Spinal cord (tissue), 10 donors: Measurements from ENCODE around the gene CD69. TPM values are rescaled to one million over a fixed set of nuclear protein-coding genes. Genes with fewer than 3 reads are reported as not detected.
A peak's percentile ranks its signal among the peaks of the same experiment; 100 is the strongest.

Source experiments
- DNase-seq, 6 donors: peaks; one replicate each; pipeline versions ENCODE4 v3.0.0 to v3.0.0-alpha.2; 2013 to 2015; ENCODE audit warnings: low spot score in 6 of 6, low read depth in 4 of 6
- H3K27ac ChIP-seq: one replicate; pipeline ENCODE4 v1.5.1; 2013; ENCODE audit warnings: low read depth, low read length, control low read depth
- H3K27me3 ChIP-seq: one replicate; pipeline ENCODE4 v1.6.1; 2013; ENCODE audit warnings: low read length; ENCODE audit not compliant: control insufficient read depth, insufficient read depth
- H3K36me3 ChIP-seq: one replicate; pipeline ENCODE4 v1.6.1; 2013; ENCODE audit warnings: low read length; ENCODE audit not compliant: control insufficient read depth, insufficient read depth
- H3K4me1 ChIP-seq: one replicate; pipeline ENCODE4 v1.6.1; 2013; ENCODE audit warnings: low read length; ENCODE audit not compliant: control insufficient read depth, insufficient read depth
- H3K4me3 ChIP-seq: one replicate; pipeline ENCODE4 v1.5.1; 2013; ENCODE audit warnings: low read depth, low read length, control low read depth
- H3K9me3 ChIP-seq: one replicate; pipeline ENCODE4 v1.6.1; 2013; ENCODE audit warnings: low read length; ENCODE audit not compliant: control insufficient read depth, insufficient read depth
- WGBS: methylation state at CpG from one replicate; pipeline ENCODE4 v1.1.5; 2013; ENCODE audit warnings: missing lambda C conversion rate; ENCODE audit not compliant: insufficient coverage; 5-methylcytosine and 5-hydroxymethylcytosine counted together
- long read RNA-seq, 4 donors: transcript quantifications; one replicate each; lab custom pipeline, GENCODE V29; 2026
- polyA plus RNA-seq, 2 donors: library from polyadenylated mRNA; unstranded; fragments of 120-200 nt; gene quantifications; one replicate each; pipeline ENCODE4 v1.2.1, GENCODE V29; 2013; ENCODE audit not compliant: insufficient read length in 2 of 2
- total RNA-seq, 2 donors: library from RNA; depleted of rRNA in 1 of 2; stranded (reverse); fragments of 120-200 nt in 1 of 2; fragments of >200 nt in 1 of 2; gene quantifications; one replicate each; pipeline versions ENCODE4 v1.2.3 to v1.2.4, GENCODE V29; 2013 to 2014
- donor health status: healthy.

CD69 gene
- 1 to 10 TPM; 1.4 to 9.6 TPM for total RNA-seq
- 1 to 10 TPM in 1 of 2 donors, under 1 TPM in 1; 0.63 to 1.8 TPM for polyA plus RNA-seq
- long read RNA-seq, donor 1 = 0 reads
- long read RNA-seq, donor 2 = 0 reads
- long read RNA-seq, donor 3 = 0 reads
- long read RNA-seq, donor 4, partial matches to known transcripts = 0 of 1 reads
- long read RNA-seq, donor 4, other reads (novel, unspliced or antisense) = 0 of 1 reads

GRCh38 chr12:9760699-9761418 is at the start of gene CD69:
Gene CD69, minus strand, starts transcription at chr12:9760901. Its CDS starts 81 bp downstream, at chr12:9760820.
- peak in 1 of 6 donors; percentile 3 for DNase-seq
- 100% methylated on average over 1 of the region's 6 CpGs for WGBS
- no peaks in the 10 kb centered on the region for H3K36me3 ChIP-seq
- no peak within 1 kb of the TSS for H3K27ac ChIP-seq
- no peaks in the 10 kb centered on the region for H3K9me3 ChIP-seq
- no peak within 1 kb of the TSS for H3K4me3 ChIP-seq
- H3K4me1 ChIP-seq = no peaks in the 10 kb centered on the region
- no peaks in the 10 kb centered on the region for H3K27me3 ChIP-seq

GRCh38 chr12:9809866-9810265 is 49.2 kb upstream of the CD69 start:
- Histone ChIP-seq H3K4me1 (no peaks in the 10 kb centered on the region), H3K27me3 (no peaks in the 10 kb centered on the region), H3K4me3 (no peak overlapping the region), H3K36me3 (no peaks in the 10 kb centered on the region), H3K9me3 (no peaks in the 10 kb centered on the region), H3K27ac (no peak overlapping the region)
- no peak for DNase-seq

- Histone ChIP-seq H3K27ac (no peak overlapping the region), H3K4me3 (no peak overlapping the region), H3K4me1 (no peaks in the 10 kb centered on the region), H3K36me3 (no peaks in the 10 kb centered on the region), H3K9me3 (no peaks in the 10 kb centered on the region), H3K27me3 (no peaks in the 10 kb centered on the region)
- DNase-seq = no peak
- 60% methylated on average over 1 of the region's 4 CpGs for WGBS
Observed at GRCh38 chr12:9809338-9809737, 48.6 kb upstream of the CD69 start.

GRCh38 chr12:9808504-9808903 is 47.8 kb upstream of the CD69 start:
- Histone ChIP-seq H3K4me3 (no peak overlapping the region), H3K4me1 (no peaks in the 10 kb centered on the region), H3K27me3 (no peaks in the 10 kb centered on the region), H3K27ac (no peak overlapping the region), H3K36me3 (no peaks in the 10 kb centered on the region), H3K9me3 (no peaks in the 10 kb centered on the region)
- no CpG with 5 or more reads among the region's 3 CpGs for WGBS
- no peak for DNase-seq

GRCh38 chr12:9806714-9807113 is 46.0 kb upstream of the CD69 start:
- Histone ChIP-seq H3K4me1 (no peaks in the 10 kb centered on the region), H3K27ac (no peak overlapping the region), H3K27me3 (no peaks in the 10 kb centered on the region), H3K36me3 (no peaks in the 10 kb centered on the region), H3K9me3 (no peaks in the 10 kb centered on the region), H3K4me3 (no peak overlapping the region)
- WGBS = 74% methylated on average over 3 of the region's 4 CpGs
- DNase-seq = no peak

GRCh38 chr12:9805883-9806282 is 45.2 kb upstream of the CD69 start:
- H3K36me3 ChIP-seq = no peaks in the 10 kb centered on the region
- H3K4me3 ChIP-seq = no peak overlapping the region
- no peaks in the 10 kb centered on the region for H3K4me1 ChIP-seq
- no peak for DNase-seq
- no peaks in the 10 kb centered on the region for H3K9me3 ChIP-seq
- H3K27ac ChIP-seq = no peak overlapping the region
- no peaks in the 10 kb centered on the region for H3K27me3 ChIP-seq
- WGBS = no CpG with 5 or more reads among the region's 2 CpGs

- no peaks in the 10 kb centered on the region for H3K4me1 ChIP-seq
- H3K9me3 ChIP-seq = no peaks in the 10 kb centered on the region
- H3K27me3 ChIP-seq = no peaks in the 10 kb centered on the region
- WGBS = no CpG with 5 or more reads among the region's 1 CpG
- DNase-seq = peak in 1 of 6 donors; percentile 7
- no peak overlapping the region for H3K27ac ChIP-seq
- no peak overlapping the region for H3K4me3 ChIP-seq
- H3K36me3 ChIP-seq = no peaks in the 10 kb centered on the region
Observed at GRCh38 chr12:9799961-9800360, 39.3 kb upstream of the CD69 start.

GRCh38 chr12:9797722-9798619 is 37.3 kb upstream of the CD69 start:
- Histone ChIP-seq H3K27ac (no peak overlapping the region), H3K9me3 (no peaks in the 10 kb centered on the region), H3K27me3 (no peaks in the 10 kb centered on the region), H3K4me3 (no peak overlapping the region), H3K4me1 (no peaks in the 10 kb centered on the region), H3K36me3 (no peaks in the 10 kb centered on the region)
- WGBS = 67% methylated on average over 1 of the region's 7 CpGs
- peak in 2 of 6 donors; percentile 11 to 20 for DNase-seq

- no CpG with 5 or more reads among the region's 7 CpGs for WGBS
- Histone ChIP-seq H3K9me3 (no peaks in the 10 kb centered on the region), H3K27me3 (no peaks in the 10 kb centered on the region), H3K36me3 (no peaks in the 10 kb centered on the region), H3K4me3 (no peak overlapping the region), H3K4me1 (no peaks in the 10 kb centered on the region), H3K27ac (no peak overlapping the region)
- no peak for DNase-seq
Observed at GRCh38 chr12:9796971-9797370, 36.3 kb upstream of the CD69 start.
